Transverse colon (tissue), 4 donors: ENCODE data around the gene NR1D1.

Experiments
- CTCF ChIP-seq, 5 experiments: fragments of 200-600 bp in 3 of 5; fragments of 450-650 bp in 2 of 5; sonication (generic) in 3 of 5; IDR thresholded peaks; 1 replicate in 2 of 5; 2 replicates in 3 of 5; pipeline ENCODE4 v1.5.1; 2016 to 2017; ENCODE audit warnings: antibody characterized with exemption in 5 of 5, inconsistent platforms in 3 of 5, mild to moderate bottlenecking in 2 of 5, moderate library complexity in 1 of 5
- EP300 ChIP-seq: sonication (generic); formaldehyde crosslinking; IDR thresholded peaks from one replicate; pipeline ENCODE4 v1.6.1; 2017; ENCODE audit warnings: antibody characterized with exemption, low read depth
- POLR2A ChIP-seq: fragments of 450-650 bp; IDR thresholded peaks from one replicate; pipeline ENCODE4 v1.6.1; 2016; ENCODE audit warnings: antibody characterized with exemption, mild to moderate bottlenecking, moderate library complexity
- POLR2AphosphoS5 ChIP-seq, 3 donors: sonication (generic); formaldehyde crosslinking; IDR thresholded peaks; one replicate each; pipeline ENCODE4 v1.6.1; 2016; ENCODE audit warnings: antibody characterized with exemption in 3 of 3

GRCh38 chr17:40062329-40063186 is 37.8 kb downstream of the NR1D1 start, which contains the start of gene THRA:
- no peak for TF ChIP-seq POLR2A
- peak in 2 of 5 experiments; percentile 25 to 27 for TF ChIP-seq CTCF (IDR thresholded peaks at IDR 0.05)
- no peak for TF ChIP-seq EP300
- TF ChIP-seq POLR2AphosphoS5 (IDR thresholded peaks at IDR 0.05): peak in 1 of 3 donors; percentile 23
